Tibial artery (tissue), 4 donors: ENCODE measurements around the gene DRD2.

ENCODE experiments used
- DNase-seq, 2 donors: peaks; one replicate each; pipeline ENCODE4 v3.0.0-alpha.2; 2019
- H3K27ac ChIP-seq, 2 donors: fragments of 200-600 bp; sonication (generic) in 1 of 2; 1 replicate in 1 of 2; 2 replicates in 1 of 2; pipeline ENCODE4 v1.5.1; 2018 to 2019; ENCODE audit warnings: mild to moderate bottlenecking in 1 of 2
- H3K27me3 ChIP-seq, 2 donors: fragments of 200-600 bp; sonication (generic) in 1 of 2; one replicate each; pipeline versions ENCODE4 v1.5.1 to v1.6.0; 2016 to 2019
- H3K36me3 ChIP-seq, 3 donors: fragments of 200-600 bp; sonication (generic) in 2 of 3; one replicate each; pipeline ENCODE4 v1.5.1; 2016 to 2019; ENCODE audit warnings: mild to moderate bottlenecking in 2 of 3
- H3K4me1 ChIP-seq, 4 donors: fragments of 200-600 bp; sonication (generic) in 2 of 4; 1 replicate in 3 of 4; 2 replicates in 1 of 4; pipeline ENCODE4 v1.5.1; 2016 to 2019
- H3K4me3 ChIP-seq, 2 donors: fragments of 200-600 bp; sonication (generic) in 1 of 2; 1 replicate in 1 of 2; 2 replicates in 1 of 2; pipeline ENCODE4 v1.5.1; 2018 to 2019; ENCODE audit warnings: mild to moderate bottlenecking in 2 of 2
- H3K9me3 ChIP-seq, 3 donors: fragments of 200-600 bp; sonication (generic) in 1 of 3; one replicate each; pipeline ENCODE4 v1.5.1; 2016 to 2019
- CTCF ChIP-seq, 2 experiments: fragments of 200-600 bp in 1 of 2; fragments of 450-650 bp in 1 of 2; IDR thresholded peaks; one replicate each; pipeline ENCODE4 v1.5.1; 2017 to 2019; ENCODE audit warnings: antibody characterized with exemption in 2 of 2, mild to moderate bottlenecking in 1 of 2, moderate library complexity in 1 of 2
- intact Hi-C: fragments of 100-400 bp; cut with DNase I; formaldehyde crosslinking; loops from one replicate; pipeline ENCODE4 v1.15.0; 2023; ENCODE audit warnings: low total_unique reads

The DRD2 gene

GRCh38 chr11:113496026-113496651, 20.9 kb upstream of the DRD2 start:
- H3K4me3 ChIP-seq: no peak overlapping the region
- TF ChIP-seq CTCF (IDR thresholded peaks at IDR 0.05): no peak
- no peak overlapping the region for H3K27ac ChIP-seq
- no peaks in the 10 kb centered on the region for H3K9me3 ChIP-seq
- H3K4me1 ChIP-seq: no peaks in the 10 kb centered on the region
- no peaks in the 10 kb centered on the region for H3K36me3 ChIP-seq
- peaks cover 0 to 10% of the 10 kb centered on the region in 2 donors for H3K27me3 ChIP-seq
- intact Hi-C loops: no loop called here
- DNase-seq: no peak

- H3K4me1 ChIP-seq: no peaks in the 10 kb centered on the region
- H3K9me3 ChIP-seq: no peaks in the 10 kb centered on the region
- peaks cover 0 to 7% of the 10 kb centered on the region in 2 donors for H3K27me3 ChIP-seq
- DNase-seq: no peak
- no peak for TF ChIP-seq CTCF (IDR thresholded peaks at IDR 0.05)
- H3K4me3 ChIP-seq: no peak overlapping the region
- intact Hi-C loops: no loop called here
- H3K27ac ChIP-seq: no peak overlapping the region
- no peaks in the 10 kb centered on the region for H3K36me3 ChIP-seq
These were observed 18.8 kb upstream of the DRD2 start for GRCh38 chr11:113494021-113494420.

- Histone ChIP-seq H3K4me1 (no peaks in the 10 kb centered on the region), H3K9me3 (no peaks in the 10 kb centered on the region), H3K4me3 (no peak overlapping the region), H3K27me3 (peaks cover 0 to 7% of the 10 kb centered on the region in 2 donors), H3K27ac (no peak overlapping the region), H3K36me3 (no peaks in the 10 kb centered on the region)
- no peak for DNase-seq
- no peak for TF ChIP-seq CTCF (IDR thresholded peaks at IDR 0.05)
- intact Hi-C loops: no loop called here
These were observed 18.0 kb upstream of the DRD2 start for GRCh38 chr11:113493206-113493605.

- intact Hi-C loops: no loop called here
- Histone ChIP-seq H3K4me1 (no peaks in the 10 kb centered on the region), H3K27ac (no peak overlapping the region), H3K36me3 (no peaks in the 10 kb centered on the region), H3K4me3 (no peak overlapping the region), H3K9me3 (no peaks in the 10 kb centered on the region), H3K27me3 (no peaks in the 10 kb centered on the region)
- DNase-seq: no peak
- TF ChIP-seq CTCF (IDR thresholded peaks at IDR 0.05): no peak
These were observed 13.7 kb upstream of the DRD2 start for GRCh38 chr11:113488931-113489351.

GRCh38 chr11:113487622-113488021, 12.4 kb upstream of the DRD2 start:
- intact Hi-C loops: no loop called here

More at GRCh38 chr11:113487622-113488021, 12.4 kb upstream of the DRD2 start:
- Histone ChIP-seq H3K27ac (no peak overlapping the region), H3K4me1 (no peaks in the 10 kb centered on the region), H3K36me3 (no peaks in the 10 kb centered on the region), H3K4me3 (no peak overlapping the region), H3K27me3 (peaks cover 0 to 3% of the 10 kb centered on the region in 2 donors), H3K9me3 (no peaks in the 10 kb centered on the region)
- no peak for TF ChIP-seq CTCF (IDR thresholded peaks at IDR 0.05)
- DNase-seq: no peak
